Measurements from ENCODE around the gene DGKB. TPM values are rescaled to one million over a fixed set of nuclear protein-coding genes. Genes with fewer than 3 reads are reported as not detected.
A peak's percentile ranks its signal among the peaks of the same experiment; 100 is the strongest.
"Not testable (repeated sequence)": the region's sequence is repeated elsewhere in the genome, so short reads cannot be mapped to it uniquely, and the experiment has no call there.

DGKB gene
- polyA plus RNA-seq, 1 donor, result 0.53 TPM

DNA sequence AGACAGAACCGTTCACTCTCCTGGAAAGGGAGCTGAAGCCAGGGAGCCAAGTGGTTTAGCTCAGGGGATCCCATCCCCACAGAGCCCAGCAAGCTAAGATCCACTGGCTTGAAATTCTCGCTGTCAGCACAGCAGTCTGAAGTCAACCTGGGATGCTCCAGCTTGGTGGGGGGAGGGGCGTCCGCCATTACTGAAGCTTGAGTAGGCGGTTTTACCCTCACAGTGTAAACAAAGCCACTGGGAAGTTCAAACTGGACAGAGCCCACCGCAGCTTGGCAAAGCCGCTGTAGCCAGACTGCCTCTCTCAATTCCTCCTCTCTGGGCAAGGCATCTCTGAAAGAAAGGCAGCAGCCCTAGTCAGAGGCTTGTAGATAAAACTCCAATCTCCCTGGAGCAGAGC lies 443.7 kb downstream of the DGKB start:
- DNase-seq (ENCODE audit: low read depth), result not testable (repeated sequence)

DNA sequence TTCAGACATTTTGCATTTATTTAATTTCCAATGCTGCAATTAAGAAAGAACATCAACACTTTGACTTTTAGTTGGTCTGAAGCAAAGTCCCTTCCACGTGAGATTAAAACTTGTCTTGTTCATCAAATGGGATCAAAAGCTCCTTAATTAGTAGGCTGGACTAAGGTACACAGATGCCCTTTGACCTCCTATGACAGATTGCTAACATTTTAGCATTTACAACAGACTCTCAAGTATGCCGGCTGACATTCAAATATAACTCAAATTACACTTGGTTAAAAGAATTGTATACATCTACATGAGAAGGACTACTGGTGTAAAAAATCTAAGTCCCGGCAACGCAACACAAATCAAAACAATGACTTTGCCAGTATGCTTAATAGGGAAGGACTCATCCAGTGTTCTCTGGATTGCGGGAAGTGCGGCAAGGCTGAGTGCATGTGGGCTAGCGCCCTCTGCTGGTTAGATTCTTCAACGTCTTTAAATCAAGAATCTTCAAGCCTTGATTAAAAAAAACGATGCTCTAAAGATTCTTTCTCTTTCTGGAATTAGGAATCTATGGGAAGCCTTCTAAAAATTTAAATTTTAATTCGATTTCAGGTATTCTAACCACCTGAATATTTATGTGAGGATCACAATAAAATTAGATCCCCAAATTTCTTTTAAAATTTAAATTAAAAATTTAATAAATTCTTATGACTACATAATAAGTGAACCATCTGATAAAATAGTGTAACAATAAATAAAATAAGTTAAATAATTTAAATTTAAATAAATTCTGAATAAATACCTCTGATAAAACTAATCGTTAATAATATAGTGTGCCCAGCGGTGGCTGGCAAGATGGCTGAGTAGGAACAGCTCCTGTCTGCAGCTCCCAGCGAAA lies 444.7 kb downstream of the DGKB start:
- peak; percentile 58 for DNase-seq (ENCODE audit: low read depth)

DNA sequence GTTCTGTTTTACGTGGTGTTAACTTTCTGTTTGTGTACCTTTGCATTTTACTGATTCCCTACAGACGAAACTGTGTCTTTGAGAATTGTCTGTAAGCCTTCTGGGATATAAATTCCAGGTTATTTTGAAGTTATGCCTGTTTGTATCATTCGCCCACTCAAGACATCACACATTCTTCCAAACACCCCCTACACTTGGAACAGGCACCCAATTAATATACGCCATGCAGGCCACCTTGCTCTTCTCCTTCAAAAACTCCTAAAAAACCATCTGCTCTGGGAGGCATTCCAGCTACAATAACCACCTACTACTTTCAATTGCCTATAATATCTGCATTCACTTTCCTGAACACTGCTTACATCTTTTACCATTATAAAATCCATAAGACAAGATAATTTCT lies 453.3 kb downstream of the DGKB start:
- no peak for DNase-seq (ENCODE audit: low read depth)

DNA sequence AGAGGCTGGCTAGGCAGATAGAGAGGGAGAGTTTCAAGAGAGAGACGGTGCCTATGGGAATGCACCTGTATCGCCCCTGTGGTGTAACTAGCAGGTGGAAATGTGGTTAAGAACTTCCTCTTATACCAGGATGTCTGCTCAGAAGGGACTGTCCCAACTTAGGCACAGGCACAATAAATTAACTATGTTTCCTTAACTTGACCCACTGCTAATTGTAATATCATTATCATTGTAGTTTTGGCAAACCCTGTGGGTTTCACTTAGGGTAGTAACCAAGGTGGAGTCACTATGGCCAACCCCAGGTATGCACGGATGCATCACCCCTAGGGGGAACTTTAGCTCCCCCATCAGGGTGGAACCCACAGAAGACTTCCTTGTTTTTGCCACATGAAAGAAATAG lies 455.7 kb downstream of the DGKB start:
- no peak for DNase-seq (ENCODE audit: low read depth)

DNA sequence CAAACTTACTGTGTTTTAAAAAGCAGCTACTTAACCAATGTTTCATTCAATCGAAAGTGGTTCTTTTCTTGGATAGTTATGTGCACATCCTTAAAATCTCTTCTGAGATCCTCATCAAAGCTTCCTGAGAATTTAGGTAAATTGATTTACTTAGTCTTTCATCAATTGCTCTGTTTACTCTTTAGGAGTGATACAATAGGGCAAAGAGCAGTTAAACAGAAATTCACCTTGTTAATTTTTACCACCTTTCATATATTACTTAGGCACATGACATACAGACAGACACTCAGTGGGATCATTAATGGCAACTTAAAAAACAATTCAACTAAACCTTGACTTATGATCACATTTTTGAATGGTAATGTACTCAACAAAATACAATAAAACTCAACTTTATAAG lies 456.3 kb downstream of the DGKB start:
- DNase-seq (ENCODE audit: low read depth), result no peak

DNA sequence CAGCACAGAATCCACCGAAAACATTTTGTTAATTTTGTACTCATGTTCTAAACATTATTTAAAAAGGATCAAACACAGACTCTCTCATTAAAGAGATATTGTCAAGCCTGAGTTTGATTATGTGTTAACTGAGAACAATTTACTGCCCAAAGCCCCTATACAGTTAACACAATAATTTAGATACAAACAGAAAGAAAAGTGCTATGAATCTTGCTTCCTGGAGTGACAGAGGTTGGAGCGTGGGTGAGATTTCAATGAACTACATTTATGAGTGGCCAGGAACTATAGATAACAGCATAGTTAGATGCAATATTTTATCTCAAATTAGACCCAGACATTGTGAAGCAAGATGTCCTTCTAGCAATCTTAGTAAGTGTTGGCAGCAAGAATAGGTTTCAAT lies 464.2 kb downstream of the DGKB start:
- no peak for DNase-seq (ENCODE audit: low read depth)

DNA sequence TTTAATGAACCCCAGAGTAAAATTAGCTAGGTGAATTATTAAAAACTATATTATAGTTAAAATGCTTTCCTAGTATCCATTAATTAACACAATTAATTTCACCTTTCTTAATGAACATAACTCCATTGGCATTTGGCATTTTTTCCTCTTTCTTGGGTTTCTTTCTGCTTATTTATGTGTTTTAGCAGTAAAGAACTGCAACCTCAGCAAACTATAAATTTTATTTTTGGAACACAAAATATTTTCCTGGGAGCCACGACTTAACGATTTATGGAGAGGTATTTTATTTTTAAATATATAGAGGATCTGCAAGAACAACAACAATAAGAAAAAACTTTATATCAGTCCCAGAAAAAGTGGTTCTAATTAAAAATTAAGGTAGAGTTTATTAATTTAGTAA lies 465.7 kb downstream of the DGKB start:
- no peak for DNase-seq (ENCODE audit: low read depth)

DNA sequence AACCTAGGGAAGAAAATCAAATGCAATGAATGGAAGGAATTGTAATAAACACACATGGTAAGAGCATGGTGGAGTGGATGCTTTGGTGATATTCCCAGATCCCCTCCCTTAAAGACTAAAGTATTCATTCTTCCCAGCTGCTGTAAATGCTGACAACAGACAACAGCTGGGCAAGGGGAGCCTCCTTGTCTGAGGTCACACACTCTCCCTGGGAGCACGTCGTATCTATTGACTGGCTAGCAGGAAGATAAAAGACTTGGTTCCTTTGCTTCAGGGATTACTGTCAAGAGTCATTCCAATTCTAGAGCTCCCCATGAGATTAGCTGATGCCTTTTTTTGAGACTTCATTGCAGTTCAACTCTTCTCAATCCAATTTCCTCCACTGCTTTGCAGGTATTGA lies 469.6 kb downstream of the DGKB start:
- DNase-seq (ENCODE audit: low read depth), result no peak

DNA sequence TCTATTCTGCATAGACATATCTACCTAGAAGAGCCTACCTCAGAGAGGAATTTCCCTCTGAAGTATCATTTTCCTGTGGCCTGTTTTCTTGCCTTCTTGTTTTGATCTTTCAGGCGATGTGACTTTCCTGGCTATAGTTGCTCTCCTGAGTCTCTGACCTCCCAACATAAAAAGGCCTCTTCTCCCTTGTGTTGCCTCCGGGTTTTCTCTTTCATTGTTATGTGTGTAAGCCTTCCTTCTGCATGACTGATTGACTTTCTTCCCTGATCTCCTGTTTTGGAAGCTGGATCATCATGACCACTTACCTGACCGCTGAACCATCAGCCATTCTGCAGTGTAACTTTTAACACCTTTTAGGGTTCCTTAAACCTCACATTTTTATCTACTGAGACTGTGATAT lies 471.6 kb downstream of the DGKB start:
- DNase-seq (ENCODE audit: low read depth), result no peak

DNA sequence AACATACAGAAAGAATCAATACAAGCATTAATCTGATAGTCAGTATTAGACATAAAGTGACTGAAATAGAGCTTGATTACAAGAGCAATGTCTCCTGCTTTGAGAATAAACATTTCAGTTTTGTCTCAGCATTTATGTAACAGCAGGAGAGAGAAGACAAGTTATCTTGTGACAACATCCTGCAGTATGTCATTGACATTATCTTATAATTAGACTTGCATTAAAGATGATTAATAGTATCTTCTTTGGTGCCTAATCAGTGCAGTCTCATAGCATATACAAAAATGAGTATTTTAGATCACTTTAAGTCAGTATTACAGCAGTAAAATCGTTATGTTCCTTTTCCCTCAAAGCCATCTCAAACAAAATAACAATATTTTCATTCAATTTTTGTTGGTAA lies 477.0 kb downstream of the DGKB start:
- no peak for DNase-seq (ENCODE audit: low read depth)

DNA sequence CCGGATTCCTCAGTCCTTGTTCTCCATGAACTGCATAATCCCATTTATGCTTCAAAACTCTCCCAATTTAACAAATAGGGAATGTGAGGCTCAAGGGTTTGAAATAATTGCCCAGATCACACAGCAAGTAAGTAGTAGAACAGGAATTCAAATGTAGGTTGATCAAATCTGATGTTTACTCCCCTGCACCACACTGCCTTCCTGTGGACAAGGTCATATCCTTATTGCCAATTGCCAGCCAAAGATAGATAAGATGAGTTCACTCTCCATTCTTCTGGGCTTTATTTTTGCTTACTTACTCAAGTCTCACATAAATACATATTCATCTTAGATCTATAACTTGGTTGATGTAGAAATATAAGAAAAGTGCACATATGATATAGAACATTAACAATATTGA lies 477.9 kb downstream of the DGKB start:
- DNase-seq (ENCODE audit: low read depth), result no peak

DNA sequence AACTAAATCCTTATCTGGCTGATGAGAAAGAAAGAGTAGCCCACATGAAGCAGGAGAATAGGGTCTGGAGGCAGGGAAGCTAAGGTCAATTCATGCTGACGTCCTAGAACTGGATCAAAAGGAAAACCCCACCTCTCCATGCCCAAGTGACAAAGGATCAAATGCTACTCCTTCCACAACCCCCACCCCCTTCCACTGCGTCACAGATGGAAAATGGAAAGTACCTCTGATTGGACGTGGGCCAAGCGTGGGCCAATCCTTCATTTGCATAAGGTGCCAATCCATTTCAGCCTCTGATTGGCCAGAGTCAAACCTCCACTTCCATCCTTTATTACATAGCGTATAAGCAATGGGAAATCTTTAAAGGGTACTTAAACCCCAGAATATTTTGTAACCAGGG lies 481.8 kb downstream of the DGKB start:
- no peak for DNase-seq (ENCODE audit: low read depth)

DNA sequence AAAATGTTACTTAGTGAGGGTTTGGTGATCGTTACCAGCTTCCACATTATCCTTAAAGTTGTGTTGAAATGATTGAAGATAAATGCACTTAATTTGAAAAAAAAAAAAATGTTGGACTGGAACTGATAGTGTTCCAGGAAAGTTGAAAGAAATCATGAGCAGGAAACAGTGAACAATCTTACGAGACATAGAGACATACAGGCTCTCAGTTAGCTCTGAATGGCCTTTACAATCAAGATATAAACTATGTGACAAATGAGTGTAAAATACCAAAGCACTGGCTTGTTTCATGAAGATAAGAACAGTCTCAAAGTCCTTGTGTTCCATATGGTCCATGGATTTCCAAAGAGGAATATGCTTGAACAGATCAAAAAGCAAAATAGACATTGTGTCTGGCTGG lies 483.0 kb downstream of the DGKB start:
- no peak for DNase-seq (ENCODE audit: low read depth)

DNA sequence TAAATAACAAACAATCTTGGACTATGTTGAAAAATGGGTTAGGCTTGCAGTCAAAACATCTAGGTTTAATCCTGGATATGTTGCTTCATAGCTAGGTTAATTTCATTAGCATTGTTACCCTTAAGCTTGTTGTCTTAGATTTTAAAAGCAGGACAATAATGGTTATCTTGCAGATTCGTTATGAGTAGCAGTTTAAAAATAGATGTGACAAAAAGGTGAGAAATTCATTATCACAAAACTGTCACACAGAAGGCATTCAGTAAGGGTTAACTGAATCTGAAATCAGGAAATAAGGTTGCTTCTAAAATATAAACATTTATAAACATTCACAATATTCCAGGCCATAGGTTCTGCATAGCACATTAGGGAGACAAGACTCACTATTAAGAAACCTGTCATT lies 483.9 kb downstream of the DGKB start:
- DNase-seq (ENCODE audit: low read depth), result no peak

DNA sequence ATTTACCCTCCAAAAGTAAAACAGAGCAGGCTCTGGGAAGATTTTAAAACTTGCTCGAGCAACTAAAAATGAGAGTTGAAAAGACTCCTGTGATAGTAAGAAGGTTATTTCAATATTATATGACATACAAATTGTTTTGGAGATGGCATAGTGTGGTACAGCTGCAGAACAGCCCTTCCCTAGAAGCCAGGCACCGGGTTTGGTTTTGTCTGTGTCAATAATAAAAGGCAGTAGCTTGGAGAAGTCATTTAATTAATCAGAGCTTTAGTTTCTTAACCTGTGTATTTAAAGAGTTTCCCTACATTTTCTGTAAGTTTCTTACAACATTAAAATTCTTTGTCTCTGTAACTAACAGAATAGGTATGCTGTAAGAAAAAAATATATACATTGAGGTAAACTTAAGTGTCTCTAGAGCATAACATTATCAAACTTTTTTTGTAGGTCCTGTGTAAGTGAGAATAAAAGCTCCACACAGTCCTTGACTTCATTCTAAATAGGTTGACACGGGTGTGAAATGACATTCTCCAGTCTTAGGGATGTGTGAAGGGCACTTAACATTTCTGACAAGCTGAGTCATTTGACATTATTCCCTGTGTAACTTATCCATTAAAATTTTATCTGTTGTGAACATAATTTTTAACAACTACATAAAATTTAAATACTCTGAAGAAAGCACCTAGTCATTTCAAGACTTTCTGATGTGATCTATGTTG lies 488.1 kb downstream of the DGKB start:
- no peak for DNase-seq (ENCODE audit: low read depth)

DNA sequence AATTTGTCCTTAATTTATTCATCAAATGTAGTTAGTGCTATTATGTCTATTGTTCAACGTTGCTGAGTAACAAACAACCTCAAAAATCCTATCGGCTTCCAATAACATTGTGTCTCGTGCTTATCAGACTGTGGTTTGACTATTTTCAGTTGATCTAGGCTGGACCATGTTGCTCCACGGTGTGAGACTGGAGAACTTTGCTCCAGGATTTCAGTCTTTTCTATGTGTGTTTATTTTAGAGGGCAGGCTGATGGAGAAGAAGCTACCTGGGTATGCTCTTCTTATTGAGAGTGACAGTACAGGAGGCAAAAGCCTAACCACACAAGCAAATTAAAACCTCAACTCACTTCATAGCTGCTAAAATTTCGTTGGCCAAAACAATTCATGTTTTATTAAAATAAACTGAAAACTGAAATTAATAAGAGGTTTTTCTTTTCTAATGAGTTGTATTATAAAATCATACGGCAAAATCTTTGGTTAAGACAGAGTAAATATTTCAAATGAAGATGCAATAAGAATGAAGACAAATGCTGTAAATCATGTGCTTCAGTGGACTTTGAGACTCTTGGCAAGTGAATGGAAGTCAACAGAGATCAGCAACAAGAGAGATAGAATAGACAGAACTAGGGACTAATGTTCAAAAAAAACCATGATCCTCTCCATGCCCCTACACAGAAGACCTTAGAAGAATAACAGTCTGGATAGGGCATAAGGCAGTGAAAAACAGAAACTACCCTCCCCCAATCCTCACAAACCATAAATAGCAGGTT lies 495.1 kb downstream of the DGKB start:
- no peak for DNase-seq (ENCODE audit: low read depth)

DNA sequence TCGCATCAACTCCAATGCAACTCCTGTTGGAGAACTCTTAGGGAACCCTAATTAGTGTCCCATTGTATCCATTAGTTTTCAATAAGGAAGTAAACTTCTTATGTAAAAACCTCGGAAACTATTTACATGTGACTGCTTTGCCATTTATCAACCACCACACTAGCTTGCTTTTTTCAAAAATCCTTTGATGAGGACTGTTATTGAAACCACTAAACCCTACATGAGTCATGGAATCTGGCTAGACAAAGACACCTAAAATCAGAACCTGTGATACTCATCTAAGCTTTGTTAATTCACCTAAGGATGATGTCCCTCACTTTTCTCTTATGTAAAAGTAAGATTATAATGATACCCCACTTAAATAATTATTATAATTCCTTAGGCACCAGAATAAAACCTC lies 499.0 kb downstream of the DGKB start:
- no peak for DNase-seq (ENCODE audit: low read depth)

DNA sequence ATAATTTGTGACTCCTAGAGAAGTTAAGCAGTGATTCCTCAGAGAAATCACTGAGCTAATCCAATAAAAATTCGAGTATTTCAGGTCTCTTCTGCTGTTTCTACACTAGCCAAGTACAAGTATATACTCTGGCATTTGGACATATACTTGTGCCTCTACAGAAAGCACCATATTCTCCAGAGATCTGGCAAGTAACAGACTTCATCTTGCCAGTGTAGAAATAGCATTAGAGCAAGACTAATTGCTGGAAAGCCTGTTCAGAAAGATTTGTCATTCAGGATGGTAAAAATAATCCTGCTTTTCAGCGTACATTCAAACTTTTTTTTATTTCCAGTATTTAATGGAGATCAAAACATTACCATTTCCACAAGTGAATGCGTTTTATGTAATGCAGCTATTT lies 502.3 kb downstream of the DGKB start:
- DNase-seq (ENCODE audit: low read depth), result no peak

DNA sequence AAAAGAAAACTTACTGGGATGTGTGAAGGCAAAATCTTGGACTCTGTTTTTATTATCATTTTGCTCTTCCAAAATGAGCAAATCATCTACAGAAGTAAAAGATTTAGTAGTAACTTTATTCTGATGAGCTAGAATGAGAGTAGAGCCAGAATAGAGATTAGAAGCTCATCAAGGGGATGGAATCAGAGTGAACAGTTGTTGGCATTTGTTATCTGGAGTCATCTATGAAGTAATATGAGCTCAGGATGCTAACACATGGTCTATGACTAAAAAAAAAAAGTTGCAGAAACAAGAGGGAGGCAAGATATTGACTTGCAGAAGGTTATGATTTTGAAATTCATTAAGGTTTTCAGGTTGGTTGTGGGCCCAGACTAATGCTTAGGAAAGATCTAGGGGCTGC lies 504.0 kb downstream of the DGKB start:
- no peak for DNase-seq (ENCODE audit: low read depth)

DNA sequence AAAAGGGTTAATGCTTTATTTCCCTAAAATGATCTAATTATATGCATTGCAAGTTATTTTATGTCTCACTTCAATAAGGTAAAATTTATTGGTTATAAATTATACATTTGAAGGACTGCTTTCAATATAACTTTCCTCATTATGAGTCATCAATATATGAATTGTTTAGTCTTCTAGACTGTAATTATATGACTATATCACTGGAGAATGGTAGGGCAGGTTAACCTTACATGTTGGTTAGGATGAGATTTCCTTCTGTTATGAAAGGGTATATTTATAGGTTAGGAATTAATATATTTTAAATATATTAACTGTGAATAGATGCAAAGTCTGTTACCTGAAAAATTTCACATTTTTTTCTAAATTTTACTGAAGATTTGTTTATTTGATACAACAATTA lies 506.7 kb downstream of the DGKB start:
- DNase-seq (ENCODE audit: low read depth), result no peak

DNA sequence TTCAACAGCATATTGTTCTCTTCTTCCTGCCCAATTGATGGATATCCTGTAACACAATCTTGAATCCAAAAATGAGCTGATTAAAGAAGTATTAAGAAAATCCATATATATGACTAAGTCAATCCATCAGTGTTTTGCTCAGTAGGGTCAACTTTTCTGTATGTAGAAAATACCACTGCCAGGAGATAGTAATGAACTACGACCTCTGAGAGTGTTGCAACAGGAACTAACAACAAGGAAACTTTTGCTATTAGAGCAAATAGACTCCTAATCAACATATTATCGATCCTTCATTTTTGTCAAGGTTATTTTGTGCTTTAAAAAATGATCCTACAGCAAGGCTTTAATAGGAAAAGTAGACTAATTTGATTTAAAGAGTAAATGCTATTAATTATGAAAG lies 507.8 kb downstream of the DGKB start:
- DNase-seq (ENCODE audit: low read depth), result no peak

DNA sequence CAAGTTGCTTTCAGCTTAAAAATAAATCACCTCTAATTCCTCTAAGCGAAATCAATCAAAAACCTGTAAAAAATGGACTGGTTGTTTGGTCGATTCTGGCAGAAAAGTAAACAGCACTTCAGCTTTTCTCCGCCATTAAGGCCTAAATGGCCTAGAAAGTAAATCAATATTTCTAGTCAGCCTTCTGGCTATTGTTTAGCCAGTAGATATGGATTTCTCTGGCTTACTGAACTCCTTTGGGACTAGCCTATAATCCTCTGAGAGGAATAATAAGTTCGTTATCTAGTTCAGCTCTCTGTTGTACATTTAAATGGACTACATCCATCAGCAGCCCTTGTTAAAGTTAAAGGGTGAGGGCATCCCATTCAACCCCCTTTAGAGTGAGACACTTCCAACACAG lies 513.0 kb downstream of the DGKB start:
- no peak for DNase-seq (ENCODE audit: low read depth)

DNA sequence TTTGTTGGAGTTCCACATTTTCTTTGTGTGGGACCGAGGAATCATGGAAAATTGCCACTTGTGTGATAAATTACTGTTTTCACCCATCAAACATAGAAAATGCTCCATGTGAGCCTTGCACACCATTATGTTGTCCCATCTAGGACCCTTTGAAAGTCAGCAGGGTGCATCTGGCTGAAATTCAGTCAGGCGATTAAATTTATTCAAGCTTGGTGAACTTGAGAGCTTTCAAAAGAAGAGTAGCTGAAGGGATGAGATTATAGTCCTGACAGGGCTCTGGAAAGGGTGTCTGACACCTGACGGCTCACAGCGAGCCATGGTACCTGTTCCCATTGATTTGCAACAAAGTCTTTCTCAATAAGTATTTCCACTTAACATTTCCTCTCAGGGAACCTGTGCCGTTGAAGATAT lies 513.4 kb downstream of the DGKB start:
- no peak for DNase-seq (ENCODE audit: low read depth)

All from forelimb muscle (tissue), 1 donor.